Caco-2 (cell line): ENCODE results near the gene XPR1. TPM values are rescaled to one million over a fixed set of nuclear protein-coding genes. Genes with fewer than 3 reads are reported as not detected.

ENCODE experiments used
- BruUV-seq: library from RNA; stranded (reverse); fragments of 400-500 nt; replicated peaks from 2 replicates; lab custom pipeline; 2021; lab: Mats Ljungman, UMichigan
- CTCF ChIA-PET: fragments of 300-600 bp; sonication (Branson Sonifier 250); formaldehyde crosslinking; loops from one replicate; lab custom pipeline; 2022; ENCODE audit warnings: antibody characterized with exemption; lab: Charles Lee
- POLR2A ChIA-PET: fragments of 300-600 bp; sonication (Branson Sonifier 250); formaldehyde crosslinking; loops from one replicate; lab custom pipeline; 2022; ENCODE audit warnings: antibody characterized with exemption; lab: Charles Lee
- DNase-seq, 2 experiments: peaks; one replicate each; pipeline versions ENCODE4 v3.0.0 to v3.0.0-alpha.2; 2020 to 2022
- H3K27me3 ChIP-seq: replicated peaks from 2 replicates; pipeline ENCODE4 v1.6.0; 2011; ENCODE audit warnings: low read length; ENCODE audit not compliant: control insufficient read depth, insufficient read depth
- H3K36me3 ChIP-seq: 2 replicates; pipeline ENCODE4 v1.5.1; 2011; ENCODE audit warnings: low read length; ENCODE audit not compliant: control insufficient read depth, insufficient read depth
- H3K4me1 ChIP-seq: fragments of 250-450 bp; sonication (Bioruptor Pico); 2 replicates; pipeline ENCODE4 v1.5.1; 2020; ENCODE audit warnings: mild to moderate bottlenecking
- H3K4me3 ChIP-seq: 2 replicates; pipeline ENCODE4 v1.5.1; 2011; ENCODE audit warnings: low read depth, mild to moderate bottlenecking, control low read depth, low read length
- H3K9me3 ChIP-seq: fragments of 250-450 bp; sonication (Bioruptor Pico); 2 replicates; pipeline ENCODE4 v1.5.1; 2020; ENCODE audit warnings: mild to moderate bottlenecking, moderate library complexity
- H3K27ac Mint-ChIP-seq: one replicate; pipeline ENCODE4 v1.8.0; 2022; ENCODE audit warnings: mixed read lengths; ENCODE audit not compliant: unreplicated experiment
- H3K27me3 Mint-ChIP-seq: one replicate; pipeline ENCODE4 v1.8.0; 2022; ENCODE audit warnings: mixed read lengths; ENCODE audit not compliant: insufficient read depth, unreplicated experiment
- H3K36me3 Mint-ChIP-seq: one replicate; pipeline ENCODE4 v1.8.0; 2022; ENCODE audit warnings: mild to moderate bottlenecking, mixed read lengths; ENCODE audit not compliant: insufficient read depth, unreplicated experiment
- H3K4me1 Mint-ChIP-seq: one replicate; pipeline ENCODE4 v1.8.0; 2022; ENCODE audit warnings: low read depth, mixed read lengths; ENCODE audit not compliant: unreplicated experiment
- H3K4me3 Mint-ChIP-seq: one replicate; pipeline ENCODE4 v1.8.0; 2022; ENCODE audit warnings: mild to moderate bottlenecking, moderate library complexity, mixed read lengths; ENCODE audit not compliant: unreplicated experiment
- H3K9me3 Mint-ChIP-seq: one replicate; pipeline ENCODE4 v1.8.0; 2022; ENCODE audit warnings: mixed read lengths; ENCODE audit not compliant: unreplicated experiment
- intact Hi-C: fragments of 100-400 bp; cut with micrococcal nuclease; formaldehyde crosslinking; loops from one replicate; pipeline ENCODE4 v1.10.0; 2022; ENCODE audit not compliant: unreplicated experiment
- total RNA-seq: library from RNA; stranded (reverse); gene quantifications from 2 replicates; pipeline ENCODE4 v1.2.3, GENCODE V29; 2022
- TF ChIP-seq, protein P1 (sequence below), 2 experiments: fragments of 200-600 bp in 1 of 2; IDR thresholded peaks; 1 replicate in 1 of 2; 2 replicates in 1 of 2; pipeline versions ENCODE4 v1.5.1 to v1.8.0; 2011 to 2022; ENCODE audit warnings: antibody characterized with exemption in 1 of 2, control low read depth in 1 of 2, inconsistent platforms in 1 of 2, low read depth in 1 of 2, low read length in 1 of 2, mild to moderate bottlenecking in 1 of 2, moderate library complexity in 1 of 2; ENCODE audit not compliant: insufficient read depth in 1 of 2, severe bottlenecking in 1 of 2, unreplicated experiment in 1 of 2

XPR1 gene
- total RNA-seq, 1 experiment from 2014 or later = 34.4 TPM

- Mint-ChIP-seq H3K27me3 (no peaks in the 10 kb centered on the region), H3K27ac (no peak overlapping the region), H3K9me3 (no peaks in the 10 kb centered on the region), H3K4me3 (no peak overlapping the region), H3K4me1 (peaks cover 18% of the 10 kb centered on the region), H3K36me3 (peaks cover 6% of the 10 kb centered on the region)
- Histone ChIP-seq H3K9me3 (no peaks in the 10 kb centered on the region), H3K4me3 (no peak overlapping the region), H3K36me3 (no peaks in the 10 kb centered on the region), H3K4me1 (peaks cover 32% of the 10 kb centered on the region), H3K27me3 (no peaks in the 10 kb centered on the region)
- intact Hi-C loops = no loop called here
- no peak for DNase-seq
- TF ChIP-seq, protein P1, sequence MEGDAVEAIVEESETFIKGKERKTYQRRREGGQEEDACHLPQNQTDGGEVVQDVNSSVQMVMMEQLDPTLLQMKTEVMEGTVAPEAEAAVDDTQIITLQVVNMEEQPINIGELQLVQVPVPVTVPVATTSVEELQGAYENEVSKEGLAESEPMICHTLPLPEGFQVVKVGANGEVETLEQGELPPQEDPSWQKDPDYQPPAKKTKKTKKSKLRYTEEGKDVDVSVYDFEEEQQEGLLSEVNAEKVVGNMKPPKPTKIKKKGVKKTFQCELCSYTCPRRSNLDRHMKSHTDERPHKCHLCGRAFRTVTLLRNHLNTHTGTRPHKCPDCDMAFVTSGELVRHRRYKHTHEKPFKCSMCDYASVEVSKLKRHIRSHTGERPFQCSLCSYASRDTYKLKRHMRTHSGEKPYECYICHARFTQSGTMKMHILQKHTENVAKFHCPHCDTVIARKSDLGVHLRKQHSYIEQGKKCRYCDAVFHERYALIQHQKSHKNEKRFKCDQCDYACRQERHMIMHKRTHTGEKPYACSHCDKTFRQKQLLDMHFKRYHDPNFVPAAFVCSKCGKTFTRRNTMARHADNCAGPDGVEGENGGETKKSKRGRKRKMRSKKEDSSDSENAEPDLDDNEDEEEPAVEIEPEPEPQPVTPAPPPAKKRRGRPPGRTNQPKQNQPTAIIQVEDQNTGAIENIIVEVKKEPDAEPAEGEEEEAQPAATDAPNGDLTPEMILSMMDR (IDR thresholded peaks at IDR 0.05; ENCODE audit: insufficient read depth in 1 of 2, low read depth in 1 of 2, low read length in 1 of 2, severe bottlenecking in 1 of 2, unreplicated experiment in 1 of 2) = no peak
- BruUV-seq = no TSS peak
- ChIA-PET POLR2A (interaction anchor here (1.4 kb wide), 1 partner anchor 20 kb away, joined by 5 read pairs; no protein-coding TSS in a partner anchor), CTCF (no interaction called here)
Observed at GRCh38 chr1:180611016-180611930, 20.5 kb upstream of the XPR1 start.

DNA sequence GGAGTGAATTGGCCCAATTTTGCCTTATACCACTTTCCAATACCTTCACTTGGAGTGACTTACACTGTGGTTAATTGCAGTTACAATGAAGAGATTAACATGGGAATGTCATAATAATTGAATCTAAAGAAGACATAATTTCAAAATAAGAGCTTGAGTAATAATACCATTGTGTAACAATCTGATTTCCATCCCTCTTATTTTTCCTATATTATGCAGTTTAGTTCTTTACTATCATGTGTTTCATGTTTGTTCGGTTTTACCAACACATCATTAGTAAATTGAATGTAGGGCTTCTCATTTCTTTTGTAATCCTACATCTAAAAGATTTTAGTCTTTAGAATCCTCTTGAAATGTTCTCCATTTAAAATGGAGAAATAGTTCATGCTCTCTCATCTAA is 19.2 kb upstream of the XPR1 start:
- ChIA-PET CTCF (no interaction called here), POLR2A (no interaction called here)
- H3K36me3 ChIP-seq = no peaks in the 10 kb centered on the region
- no peak overlapping the region for H3K27ac Mint-ChIP-seq
- H3K4me3 ChIP-seq = no peak overlapping the region
- no peaks in the 10 kb centered on the region for H3K27me3 ChIP-seq
- H3K4me1 ChIP-seq = peaks cover 32% of the 10 kb centered on the region
- intact Hi-C loops = no loop called here
- peaks cover 18% of the 10 kb centered on the region for H3K4me1 Mint-ChIP-seq
- H3K9me3 ChIP-seq = no peaks in the 10 kb centered on the region
- no peak for DNase-seq
- no peaks in the 10 kb centered on the region for H3K27me3 Mint-ChIP-seq
- no TSS peak for BruUV-seq
- TF ChIP-seq, protein P1 (IDR thresholded peaks at IDR 0.05; ENCODE audit: insufficient read depth in 1 of 2, low read depth in 1 of 2, low read length in 1 of 2, severe bottlenecking in 1 of 2, unreplicated experiment in 1 of 2) = no peak
- peaks cover 6% of the 10 kb centered on the region for H3K36me3 Mint-ChIP-seq
- no peak overlapping the region for H3K4me3 Mint-ChIP-seq
- no peaks in the 10 kb centered on the region for H3K9me3 Mint-ChIP-seq

GRCh38 chr1:180614730-180615129 is 17.1 kb upstream of the XPR1 start:
- TF ChIP-seq, protein P1 (IDR thresholded peaks at IDR 0.05; ENCODE audit: insufficient read depth in 1 of 2, low read depth in 1 of 2, low read length in 1 of 2, severe bottlenecking in 1 of 2, unreplicated experiment in 1 of 2) = no peak
- CTCF ChIA-PET = no interaction called here
- intact Hi-C loops = no loop called here
- H3K9me3 Mint-ChIP-seq = no peaks in the 10 kb centered on the region
- no peaks in the 10 kb centered on the region for H3K27me3 Mint-ChIP-seq
- H3K27me3 ChIP-seq = no peaks in the 10 kb centered on the region
- BruUV-seq = no TSS peak
- no peak overlapping the region for H3K27ac Mint-ChIP-seq
- no peak for DNase-seq
- peaks cover 15% of the 10 kb centered on the region for H3K4me1 Mint-ChIP-seq
- no peaks in the 10 kb centered on the region for H3K9me3 ChIP-seq
- POLR2A ChIA-PET = no interaction called here
- H3K36me3 ChIP-seq = no peaks in the 10 kb centered on the region
- H3K4me1 ChIP-seq = peaks cover 25% of the 10 kb centered on the region
- H3K36me3 Mint-ChIP-seq = peaks cover 3% of the 10 kb centered on the region
- no peak overlapping the region for H3K4me3 Mint-ChIP-seq
- H3K4me3 ChIP-seq = no peak overlapping the region
